Large intestine (tissue), 3 donors: ENCODE results near the gene ZBTB22. TPM values are rescaled to one million over a fixed set of nuclear protein-coding genes. Genes with fewer than 3 reads are reported as not detected.
A peak's percentile ranks its signal among the peaks of the same experiment; 100 is the strongest.

Source experiments
- DNase-seq, 2 donors: peaks; one replicate each; pipeline versions ENCODE4 v3.0.0 to v3.0.0-alpha.2; 2013
- H3K27ac ChIP-seq: one replicate; pipeline ENCODE4 v1.5.1; 2013; ENCODE audit warnings: low read length
- H3K27me3 ChIP-seq: 2 replicates; pipeline ENCODE4 v1.6.1; 2013; ENCODE audit warnings: low read length; ENCODE audit not compliant: control insufficient read depth, insufficient read depth
- H3K36me3 ChIP-seq: 2 replicates; pipeline ENCODE4 v1.6.1; 2013; ENCODE audit warnings: low read length; ENCODE audit not compliant: control insufficient read depth, insufficient read depth
- H3K4me1 ChIP-seq: one replicate; pipeline ENCODE4 v1.6.1; 2013; ENCODE audit warnings: low read length; ENCODE audit not compliant: control insufficient read depth, insufficient read depth
- H3K4me3 ChIP-seq: one replicate; pipeline ENCODE4 v1.5.1; 2013; ENCODE audit warnings: low read length
- H3K9me3 ChIP-seq: one replicate; pipeline ENCODE4 v1.6.1; 2013; ENCODE audit warnings: mild to moderate bottlenecking, low read depth, low read length, moderate library complexity; ENCODE audit not compliant: control insufficient read depth
- WGBS: methylation state at CpG from one replicate; pipeline ENCODE4 v1.1.5; 2013; ENCODE audit warnings: low lambda C conversion rate; ENCODE audit not compliant: insufficient coverage; 5-methylcytosine and 5-hydroxymethylcytosine counted together
- polyA plus RNA-seq: library from polyadenylated mRNA; unstranded; fragments of 120-200 nt; gene quantifications from one replicate; pipeline ENCODE4 v1.2.1, GENCODE V29; 2013

Gene ZBTB22
- polyA plus RNA-seq, 1 donor: 16.7 TPM

- Histone ChIP-seq H3K27me3 (no peaks in the 10 kb centered on the region), H3K4me1 (peaks cover 30% of the 10 kb centered on the region), H3K36me3 (peaks cover 51% of the 10 kb centered on the region), H3K4me3 (peak overlapping the region; percentile 86), H3K27ac (peak overlapping the region; percentile 67), H3K9me3 (no peaks in the 10 kb centered on the region)
- WGBS: no CpG with 5 or more reads among the region's 22 CpGs
- DNase-seq: no peak
Measured at GRCh38 chr6:33272275-33273128, 45.0 kb downstream of the ZBTB22 start.

GRCh38 chr6:33271468-33272274 is 45.9 kb downstream of the ZBTB22 start, which contains the start of the genes RPS18 and VPS52:
TSS of gene RPS18 (plus strand) at chr6:33272075. CDS start at chr6:33272120, 45 bp downstream.
TSS of gene VPS52 (minus strand) at chr6:33271876. CDS start at chr6:33271675, 201 bp downstream.
- Histone ChIP-seq H3K27me3 (no peaks in the 10 kb centered on the region), H3K27ac (peak within 1 kb of the TSS; percentile 86), H3K9me3 (no peaks in the 10 kb centered on the region), H3K4me3 (peak within 1 kb of the TSS; percentile 86), H3K36me3 (peaks cover 59% of the 10 kb centered on the region), H3K4me1 (peaks cover 30% of the 10 kb centered on the region)
- peak; percentile 98 to 99 for DNase-seq
- WGBS: no CpG with 5 or more reads among the region's 48 CpGs

- peak overlapping the region; percentile 86 for H3K27ac ChIP-seq
- H3K36me3 ChIP-seq: peaks cover 59% of the 10 kb centered on the region
- no peaks in the 10 kb centered on the region for H3K27me3 ChIP-seq
- H3K9me3 ChIP-seq: no peaks in the 10 kb centered on the region
- WGBS: no CpG with 5 or more reads among the region's 7 CpGs
- peak overlapping the region; percentile 86 for H3K4me3 ChIP-seq
- no peak for DNase-seq
- peaks cover 24% of the 10 kb centered on the region for H3K4me1 ChIP-seq
Measured at GRCh38 chr6:33271117-33271467, 46.5 kb downstream of the ZBTB22 start.

Other genes starting within 250 kb of the ZBTB22 start
- 163 TPM for gene HLA-DPA1, start 244.1 kb downstream of the ZBTB22 start, polyA plus RNA-seq
- gene HLA-DPB1, start 241.8 kb downstream of the ZBTB22 start, polyA plus RNA-seq: 75.0 TPM
- gene COL11A2, start 125.3 kb downstream of the ZBTB22 start, polyA plus RNA-seq: 5.3 TPM
- 45.5 TPM for gene RXRB, start 117.1 kb downstream of the ZBTB22 start, polyA plus RNA-seq
- gene SLC39A7, start 116.9 kb downstream of the ZBTB22 start, polyA plus RNA-seq: 95.2 TPM
- gene HSD17B8, start 113.1 kb downstream of the ZBTB22 start, polyA plus RNA-seq: 35.9 TPM
- 43.2 TPM for gene RING1, start 109.2 kb downstream of the ZBTB22 start, polyA plus RNA-seq
- 59.8 TPM for gene VPS52, start 45.9 kb downstream of the ZBTB22 start, polyA plus RNA-seq
- gene RPS18, start 45.7 kb downstream of the ZBTB22 start, polyA plus RNA-seq: 5,002 TPM
- 5.7 TPM for gene B3GALT4, start 40.6 kb downstream of the ZBTB22 start, polyA plus RNA-seq
- 37.7 TPM for gene WDR46, start 28.5 kb downstream of the ZBTB22 start, polyA plus RNA-seq
- 80.5 TPM for gene PFDN6, start 28.1 kb downstream of the ZBTB22 start, polyA plus RNA-seq
- 73.4 TPM for gene RGL2, start 18.8 kb downstream of the ZBTB22 start, polyA plus RNA-seq
- gene TAPBP, start 3.7 kb downstream of the ZBTB22 start, polyA plus RNA-seq: 90.9 TPM
- 33.9 TPM for gene DAXX, start 5.2 kb upstream of the ZBTB22 start, polyA plus RNA-seq
- 18.4 TPM for gene KIFC1, start 74.1 kb upstream of the ZBTB22 start, polyA plus RNA-seq
- 50.1 TPM for gene PHF1, start 93.3 kb upstream of the ZBTB22 start, polyA plus RNA-seq
- 229 TPM for gene CUTA, start 100.4 kb upstream of the ZBTB22 start, polyA plus RNA-seq
- 21.0 TPM for gene SYNGAP1, start 102.3 kb upstream of the ZBTB22 start, polyA plus RNA-seq
- 9.9 TPM for gene ZBTB9, start 136.8 kb upstream of the ZBTB22 start, polyA plus RNA-seq